ENCODE results near the gene PRKCA. TPM values are rescaled to one million over a fixed set of nuclear protein-coding genes. Genes with fewer than 3 reads are reported as not detected.
A peak's percentile ranks its signal among the peaks of the same experiment; 100 is the strongest.

Gene PRKCA
- total RNA-seq, 2 donors from 2014 or later, result 104 to 119 TPM

DNA sequence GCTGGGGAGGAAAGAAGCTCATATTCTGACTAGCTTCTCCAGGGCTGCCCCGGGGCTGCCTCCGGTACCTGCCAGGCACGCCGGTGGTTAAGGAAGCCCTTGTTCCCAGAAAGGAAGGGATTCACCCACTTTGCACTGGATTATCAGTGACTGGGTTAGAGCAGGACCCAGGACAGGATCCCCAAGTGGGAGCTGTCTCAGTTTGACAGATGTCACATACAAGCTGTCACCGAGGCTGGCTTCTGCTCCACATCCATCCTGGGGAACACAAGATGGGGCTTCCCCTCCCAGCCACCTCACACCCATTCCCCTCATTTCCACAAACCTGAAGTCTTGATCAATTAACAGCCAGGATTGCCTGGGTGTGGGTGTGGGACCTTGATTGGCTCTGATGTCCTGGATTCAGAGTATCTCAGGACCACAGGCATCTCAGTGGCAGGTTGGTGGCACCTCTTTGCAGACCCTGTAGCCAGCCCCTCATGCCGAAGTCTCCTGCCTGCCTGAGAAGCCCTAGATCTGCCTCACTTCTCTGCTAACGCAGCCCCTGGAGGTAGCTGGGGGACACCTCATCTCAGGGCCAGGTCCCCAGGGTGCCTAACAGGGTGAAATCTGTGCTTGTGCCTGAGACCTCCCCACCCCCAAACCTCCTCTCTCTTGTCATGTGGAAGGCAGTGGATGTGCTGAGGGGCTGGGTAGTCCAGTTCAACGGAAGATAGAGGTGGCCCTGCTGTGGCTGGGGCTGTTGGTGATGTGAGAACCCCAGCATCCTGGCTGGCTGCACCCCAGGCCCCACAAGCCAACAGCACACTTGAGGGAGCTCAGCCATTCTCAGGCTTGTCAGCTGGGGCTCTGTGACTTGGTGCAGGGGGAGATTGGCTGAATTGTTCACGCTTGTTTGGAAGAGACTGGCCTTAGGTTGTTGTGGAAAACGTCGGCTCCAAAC lies 533.9 kb downstream of the PRKCA start:
- H3K27ac Mint-ChIP-seq, result no peak overlapping the region
- no peak for ATAC-seq
- H3K9me3 Mint-ChIP-seq, result no peaks in the 10 kb centered on the region
- DNase-seq (ENCODE audit: low spot score in 2 of 2), result no peak
- H3K36me3 Mint-ChIP-seq, result no peaks in the 10 kb centered on the region

- Mint-ChIP-seq H3K36me3 (no peaks in the 10 kb centered on the region), H3K27ac (no peak overlapping the region), H3K9me3 (no peaks in the 10 kb centered on the region)
- DNase-seq (ENCODE audit: low spot score in 2 of 2) (no peak), ATAC-seq (no peak)
Observed at GRCh38 chr17:66837226-66837625, 534.8 kb downstream of the PRKCA start.

DNA sequence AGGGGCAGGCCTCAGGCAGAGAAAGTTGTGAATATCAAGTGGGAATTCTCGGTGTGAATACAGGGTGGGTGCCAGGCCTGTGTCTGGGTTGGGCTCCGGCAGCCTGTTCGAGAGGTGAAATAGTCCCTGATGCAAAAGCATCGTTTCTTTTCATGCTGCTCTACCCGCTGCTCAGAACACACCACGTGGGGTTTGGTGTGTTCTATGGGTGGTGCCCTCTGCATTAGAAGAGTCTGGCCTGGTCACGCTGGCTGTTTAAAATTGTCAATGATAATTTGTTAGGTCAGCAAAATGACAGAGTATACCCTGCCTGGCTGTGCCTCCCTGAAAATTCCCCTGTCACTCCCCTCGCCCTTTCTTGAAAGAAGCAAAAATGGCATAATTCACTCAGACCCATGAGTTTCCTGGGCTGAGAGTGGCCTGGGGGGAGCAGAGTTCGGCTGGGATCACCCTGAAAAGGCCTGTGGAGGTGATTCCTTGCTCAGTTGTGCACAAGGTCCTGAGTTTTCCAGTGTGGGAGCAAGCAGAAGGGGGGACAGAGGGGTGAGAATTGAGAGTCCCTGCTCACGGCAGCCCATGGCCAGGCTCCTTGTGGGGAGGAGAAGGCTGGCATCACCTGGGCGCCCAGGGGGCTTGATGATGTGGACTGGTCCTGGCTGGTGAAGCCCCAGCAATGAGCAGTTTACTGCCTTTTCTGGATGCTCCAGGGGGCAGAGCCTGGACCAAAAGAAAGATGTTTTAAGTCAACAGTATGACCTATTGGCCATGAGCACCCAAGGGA lies 535.7 kb downstream of the PRKCA start:
- Mint-ChIP-seq H3K9me3 (no peaks in the 10 kb centered on the region), H3K36me3 (no peaks in the 10 kb centered on the region), H3K27ac (no peak overlapping the region)
- ATAC-seq, result no peak
- DNase-seq (ENCODE audit: low spot score in 2 of 2), result no peak

DNA sequence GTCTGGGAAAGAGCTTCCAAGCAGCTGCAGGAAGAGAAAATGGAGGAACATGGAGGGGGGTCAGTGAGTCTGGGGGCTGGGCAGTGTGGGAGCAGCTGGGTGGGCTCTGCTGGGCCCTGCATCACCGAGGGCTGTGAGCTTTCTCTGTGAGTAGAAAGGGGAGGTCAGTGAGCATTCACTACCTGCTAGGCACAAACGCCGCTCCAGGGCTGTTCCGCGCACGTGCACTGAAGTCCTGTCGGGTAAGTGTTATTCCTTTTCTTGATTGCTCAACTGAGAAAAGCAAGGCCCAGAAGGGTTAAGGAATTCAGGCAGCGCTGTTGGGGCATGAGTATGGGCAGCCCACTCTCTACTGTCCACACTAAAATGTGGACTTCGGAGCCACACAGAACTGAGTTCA lies 537.2 kb downstream of the PRKCA start:
- Mint-ChIP-seq H3K27ac (no peak overlapping the region), H3K36me3 (no peaks in the 10 kb centered on the region), H3K9me3 (no peaks in the 10 kb centered on the region)
- DNase-seq (ENCODE audit: low spot score in 2 of 2) (no peak), ATAC-seq (no peak)

DNA sequence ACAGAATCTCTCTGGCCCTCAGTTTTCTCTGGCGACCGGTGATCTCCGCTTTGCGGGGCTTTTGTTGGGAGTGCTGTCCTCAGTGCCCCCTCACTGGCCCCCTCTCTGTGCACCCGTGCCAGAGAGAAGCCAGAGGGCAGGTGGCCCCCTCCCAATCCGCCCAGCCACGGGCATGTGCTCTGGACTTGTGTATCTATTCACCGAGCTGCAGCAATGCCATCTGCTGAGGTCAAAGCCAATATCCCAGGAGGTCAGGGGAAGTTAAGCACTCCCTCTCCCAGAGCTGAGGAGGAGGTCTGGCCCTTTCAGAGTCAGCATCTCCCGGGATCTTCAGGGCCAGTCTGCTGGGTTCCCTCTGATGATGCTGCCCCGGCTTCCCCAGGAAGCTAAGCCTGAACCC lies 537.6 kb downstream of the PRKCA start:
- no peaks in the 10 kb centered on the region for H3K9me3 Mint-ChIP-seq
- H3K27ac Mint-ChIP-seq, result no peak overlapping the region
- H3K36me3 Mint-ChIP-seq, result no peaks in the 10 kb centered on the region

GRCh38 chr17:66841328-66841727 lies 538.9 kb downstream of the PRKCA start:
- Mint-ChIP-seq H3K36me3 (peaks cover 0 to 2% of the 10 kb centered on the region in 2 donors), H3K27ac (no peak overlapping the region), H3K9me3 (peaks cover 0 to 8% of the 10 kb centered on the region in 2 donors)
- DNase-seq (ENCODE audit: low spot score in 2 of 2), result no peak
- no peak for ATAC-seq

More for the DNA sequence above, 537.6 kb downstream of the PRKCA start:
- ATAC-seq (no peak), DNase-seq (ENCODE audit: low spot score in 2 of 2) (no peak)

- DNase-seq (ENCODE audit: low spot score in 2 of 2) (no peak), ATAC-seq (no peak)
- peaks cover 0 to 6% of the 10 kb centered on the region in 2 donors for H3K36me3 Mint-ChIP-seq
- H3K27ac Mint-ChIP-seq, result no peak overlapping the region
- peaks cover 0 to 12% of the 10 kb centered on the region in 2 donors for H3K9me3 Mint-ChIP-seq
Observed at GRCh38 chr17:66841744-66842143, 539.3 kb downstream of the PRKCA start.

DNA sequence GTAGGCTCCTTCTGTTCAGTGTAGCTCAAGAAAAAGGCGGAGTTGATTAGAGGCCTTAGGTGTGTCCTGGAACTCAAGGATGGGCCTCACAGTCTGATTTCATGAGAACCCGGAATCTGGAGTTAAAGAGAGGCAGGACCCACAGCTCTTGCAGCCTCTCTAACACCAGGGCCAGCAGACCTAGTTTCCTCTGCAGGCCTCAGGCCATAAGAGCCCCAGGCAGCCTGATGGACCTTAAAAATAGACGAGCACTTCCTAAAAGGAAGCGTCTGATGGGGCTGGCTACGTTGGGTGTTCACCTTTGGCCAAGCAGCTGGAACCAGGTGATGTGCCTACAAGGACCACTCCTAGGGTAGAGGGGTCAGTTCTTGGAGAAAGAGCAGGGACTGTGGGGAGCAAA lies 540.1 kb downstream of the PRKCA start:
- peaks cover 0 to 13% of the 10 kb centered on the region in 2 donors for H3K9me3 Mint-ChIP-seq
- ATAC-seq (no peak), DNase-seq (ENCODE audit: low spot score in 2 of 2) (no peak)
- H3K36me3 Mint-ChIP-seq, result peaks cover 0 to 10% of the 10 kb centered on the region in 2 donors
- no peak overlapping the region for H3K27ac Mint-ChIP-seq

GRCh38 chr17:66842959-66843358 lies 540.5 kb downstream of the PRKCA start:
- no peak overlapping the region for H3K27ac Mint-ChIP-seq
- ATAC-seq (no peak), DNase-seq (ENCODE audit: low spot score in 2 of 2) (no peak)
- peaks cover 0 to 10% of the 10 kb centered on the region in 2 donors for H3K36me3 Mint-ChIP-seq
- peaks cover 0 to 13% of the 10 kb centered on the region in 2 donors for H3K9me3 Mint-ChIP-seq

GRCh38 chr17:66843627-66844026 lies 541.2 kb downstream of the PRKCA start:
- Mint-ChIP-seq H3K9me3 (peaks cover 0 to 13% of the 10 kb centered on the region in 2 donors), H3K36me3 (peaks cover 0 to 10% of the 10 kb centered on the region in 2 donors), H3K27ac (no peak overlapping the region)
- no peak for ATAC-seq
- no peak for DNase-seq (ENCODE audit: low spot score in 2 of 2)

- ATAC-seq (no peak), DNase-seq (ENCODE audit: low spot score in 2 of 2) (no peak)
- Mint-ChIP-seq H3K9me3 (peaks cover 0 to 13% of the 10 kb centered on the region in 2 donors), H3K36me3 (peaks cover 0 to 10% of the 10 kb centered on the region in 2 donors), H3K27ac (no peak overlapping the region)
Observed at GRCh38 chr17:66847704-66848103, 545.3 kb downstream of the PRKCA start.

DNA sequence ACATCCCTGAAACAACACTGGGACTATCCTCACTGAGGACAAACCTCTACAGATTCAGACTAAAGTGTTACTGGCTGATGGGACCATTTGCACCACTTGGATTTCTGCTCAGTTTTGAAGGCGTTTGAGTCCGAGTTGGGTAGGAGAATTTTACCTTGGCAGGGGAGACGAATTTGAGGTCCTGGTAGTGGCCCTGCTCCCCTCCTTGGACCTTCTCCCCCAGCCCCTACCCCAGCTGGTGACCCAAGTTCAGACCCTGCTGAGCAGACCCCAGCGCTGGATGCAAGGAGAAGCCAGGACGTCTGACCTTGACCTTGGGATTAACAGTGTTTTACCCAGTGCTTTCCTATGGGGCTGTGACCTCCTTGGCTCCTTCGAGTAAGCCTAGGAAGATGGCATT lies 546.1 kb downstream of the PRKCA start:
- Mint-ChIP-seq H3K36me3 (peaks cover 0 to 10% of the 10 kb centered on the region in 2 donors), H3K27ac (no peak overlapping the region), H3K9me3 (peaks cover 0 to 13% of the 10 kb centered on the region in 2 donors)
- DNase-seq (ENCODE audit: low spot score in 2 of 2) (no peak), ATAC-seq (no peak)

DNA sequence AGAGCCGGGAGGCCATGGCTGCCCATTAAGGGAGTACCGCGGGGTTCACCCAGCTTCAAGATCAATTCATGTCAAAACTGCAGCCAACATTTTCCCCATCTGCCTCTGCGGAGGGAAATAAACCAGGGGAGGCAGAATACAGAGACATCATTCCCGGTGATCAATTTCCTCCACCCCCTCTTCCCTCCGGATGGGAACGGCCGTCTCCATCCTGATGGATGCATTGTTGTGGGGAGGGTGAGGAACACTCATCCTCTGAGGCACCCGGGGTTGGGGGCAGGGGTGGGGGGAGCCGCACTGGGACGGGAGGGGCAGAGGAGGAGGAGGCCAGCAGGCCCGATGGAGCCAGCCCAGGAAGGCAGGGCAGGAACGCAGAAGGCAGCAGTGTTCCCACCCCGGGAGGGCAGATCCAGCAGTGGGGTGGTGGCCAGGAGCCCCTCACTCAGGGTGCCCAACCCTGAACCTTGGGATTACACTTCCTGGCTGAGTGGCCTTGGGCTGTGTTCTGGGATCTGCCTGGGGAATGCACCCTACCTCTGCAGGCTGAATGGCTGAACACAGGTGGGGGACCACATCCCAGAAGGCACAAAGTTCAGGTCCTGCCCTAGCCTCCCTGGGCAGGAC lies 546.7 kb downstream of the PRKCA start:
- H3K36me3 Mint-ChIP-seq, result peaks cover 0 to 10% of the 10 kb centered on the region in 2 donors
- DNase-seq (ENCODE audit: low spot score in 2 of 2), result no peak
- ATAC-seq, result no peak
- no peak overlapping the region for H3K27ac Mint-ChIP-seq
- peaks cover 0 to 13% of the 10 kb centered on the region in 2 donors for H3K9me3 Mint-ChIP-seq

- no peak for DNase-seq (ENCODE audit: low spot score in 2 of 2)
- no peak for ATAC-seq
- peaks cover 0 to 10% of the 10 kb centered on the region in 2 donors for H3K36me3 Mint-ChIP-seq
- H3K9me3 Mint-ChIP-seq, result peaks cover 5 to 13% of the 10 kb centered on the region in 2 donors
- H3K27ac Mint-ChIP-seq, result no peak overlapping the region
Observed at GRCh38 chr17:66849851-66850580, 547.6 kb downstream of the PRKCA start.

DNA sequence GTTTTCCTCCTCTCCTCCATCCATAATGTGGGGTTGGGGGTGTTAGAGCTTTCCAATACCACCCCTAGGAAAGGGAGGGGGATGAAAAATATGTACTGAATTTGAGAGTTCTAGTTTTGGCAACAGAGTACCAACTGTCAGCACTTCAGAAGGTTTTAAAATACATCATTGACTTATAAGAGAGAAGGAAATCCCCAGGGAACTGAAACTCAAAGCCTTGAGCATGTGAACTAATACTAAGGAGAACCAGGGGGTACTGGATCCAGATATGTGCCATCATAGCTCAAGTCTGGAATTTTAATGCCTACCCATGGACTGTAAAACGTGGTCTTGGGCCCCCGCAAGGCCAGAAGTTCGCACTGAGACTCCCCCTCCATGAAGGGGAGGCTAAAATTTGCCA lies 548.3 kb downstream of the PRKCA start:
- Mint-ChIP-seq H3K9me3 (peaks cover 5 to 10% of the 10 kb centered on the region in 2 donors), H3K36me3 (peaks cover 0 to 10% of the 10 kb centered on the region in 2 donors), H3K27ac (no peak overlapping the region)
- DNase-seq (ENCODE audit: low spot score in 2 of 2), result no peak
- ATAC-seq, result no peak

- ATAC-seq (no peak), DNase-seq (ENCODE audit: low spot score in 2 of 2) (peak in 1 of 2 donors; percentile 59)
- peaks cover 0 to 5% of the 10 kb centered on the region in 2 donors for H3K9me3 Mint-ChIP-seq
- H3K27ac Mint-ChIP-seq, result no peak overlapping the region
- H3K36me3 Mint-ChIP-seq, result no peaks in the 10 kb centered on the region
Observed at GRCh38 chr17:66855204-66855603, 552.8 kb downstream of the PRKCA start.
